PC-9 (cell line): ENCODE measurements around the gene MCM9. TPM values are rescaled to one million over a fixed set of nuclear protein-coding genes. Genes with fewer than 3 reads are reported as not detected.

Experiments
- BruUV-seq: library from RNA; stranded (reverse); fragments of 400-500 nt; replicated peaks from 2 replicates; lab custom pipeline; 2021; lab: Mats Ljungman, UMichigan
- CTCF ChIA-PET: fragments of 300-600 bp; sonication (Branson Sonifier 250); formaldehyde crosslinking; loops from one replicate; lab custom pipeline; 2022; ENCODE audit warnings: antibody characterized with exemption; lab: Charles Lee
- POLR2A ChIA-PET: fragments of 300-600 bp; sonication (Branson Sonifier 250); formaldehyde crosslinking; loops from one replicate; lab custom pipeline; 2022; ENCODE audit warnings: antibody characterized with exemption; ENCODE audit not compliant: unreplicated experiment; lab: Charles Lee
- DNase-seq, 2 experiments: peaks; one replicate each; pipeline versions ENCODE4 v3.0.0 to v3.0.0-alpha.2; 2015 to 2022; ENCODE audit warnings: mixed read lengths in 1 of 2
- H2AFZ ChIP-seq: fragments of 200-600 bp; sonication (generic); 2 replicates; pipeline ENCODE4 v1.8.1; 2017; ENCODE audit warnings: antibody characterized with exemption
- H3F3A ChIP-seq: fragments of 200-600 bp; sonication (generic); 2 replicates; pipeline ENCODE4 v1.8.1; 2017; ENCODE audit warnings: antibody characterized with exemption, mild to moderate bottlenecking, low read depth; ENCODE audit not compliant: insufficient read depth
- H3K27ac ChIP-seq: fragments of 200-600 bp; sonication (generic); 2 replicates; pipeline ENCODE4 v1.6.1; 2016; ENCODE audit warnings: mixed run types
- H3K27me3 ChIP-seq: fragments of 200-600 bp; sonication (generic); 2 replicates; pipeline ENCODE4 v1.6.1; 2016; ENCODE audit warnings: low read depth, mixed run types; ENCODE audit not compliant: insufficient read depth
- H3K36me3 ChIP-seq: fragments of 200-600 bp; sonication (generic); 2 replicates; pipeline ENCODE4 v1.6.1; 2016; ENCODE audit warnings: low read depth, mixed run types
- H3K4me1 ChIP-seq: fragments of 200-600 bp; sonication (generic); replicated peaks from 2 replicates; pipeline ENCODE4 v1.6.1; 2016; ENCODE audit warnings: mixed run types; ENCODE audit not compliant: insufficient read depth
- H3K4me2 ChIP-seq: fragments of 200-600 bp; sonication (generic); 2 replicates; pipeline ENCODE4 v1.6.1; 2017; ENCODE audit warnings: mixed run types
- H3K4me3 ChIP-seq: fragments of 200-600 bp; sonication (generic); 2 replicates; pipeline ENCODE4 v1.6.1; 2016; ENCODE audit warnings: mixed run types
- H3K79me2 ChIP-seq: fragments of 200-600 bp; sonication (generic); 2 replicates; pipeline ENCODE4 v1.6.1; 2017; ENCODE audit warnings: low read depth, mixed run types
- H3K9me2 ChIP-seq: fragments of 200-600 bp; sonication (generic); 2 replicates; pipeline ENCODE4 v1.8.1; 2017; ENCODE audit warnings: mild to moderate bottlenecking; ENCODE audit not compliant: insufficient read depth
- H3K9me3 ChIP-seq: fragments of 200-600 bp; sonication (generic); 2 replicates; pipeline ENCODE4 v1.8.1; 2016; ENCODE audit warnings: low read depth; ENCODE audit not compliant: insufficient read depth
- H4K20me1 ChIP-seq: fragments of 200-600 bp; sonication (generic); 2 replicates; pipeline ENCODE4 v1.8.1; 2017; ENCODE audit not compliant: insufficient read depth
- CTCF ChIP-seq: fragments of 200-600 bp; sonication (generic); conservative IDR thresholded peaks from 2 replicates; pipeline ENCODE4 v1.6.1; 2017; ENCODE audit warnings: mixed run types, antibody characterized with exemption, mild to moderate bottlenecking, moderate library complexity
- EZH2 ChIP-seq: fragments of 200-600 bp; sonication (generic); IDR thresholded peaks from 2 replicates; pipeline ENCODE4 v1.8.0; 2017; ENCODE audit warnings: antibody characterized with exemption, low read depth
- intact Hi-C: fragments of 100-400 bp; cut with micrococcal nuclease; formaldehyde crosslinking; loops from one replicate; pipeline ENCODE4 v1.10.0; 2022; ENCODE audit not compliant: unreplicated experiment
- total RNA-seq: library from RNA; stranded (reverse); gene quantifications from 2 replicates; pipeline ENCODE4 v1.2.3, GENCODE V29; 2021

Gene MCM9
- total RNA-seq, 1 experiment from 2014 or later: 18.1 TPM

- H3K79me2 ChIP-seq: peaks cover 65% of the 10 kb centered on the region
- H3K36me3 ChIP-seq: peaks cover 35% of the 10 kb centered on the region
- POLR2A ChIA-PET: interaction anchor here (0.5 kb wide), 1 partner anchor 283 kb away, joined by 8 read pairs; the partner anchor contains the start of gene CEP85L
- H3F3A ChIP-seq: peaks cover 38% of the 10 kb centered on the region
- H3K4me3 ChIP-seq: peak overlapping the region; percentile 77
- no peak overlapping the region for H3K27ac ChIP-seq
- no peak overlapping the region; the same call in 1 of the 2 replicates for H2AFZ ChIP-seq
- DNase-seq: no peak
- H3K9me3 ChIP-seq: peaks cover 4% of the 10 kb centered on the region; the same call in 1 of the 2 replicates
- peak overlapping the region; percentile 83 for H3K4me2 ChIP-seq
- intact Hi-C loops: loop anchor here (1.0 kb wide), 1 partner anchor 40 kb away; the partner anchor contains the start of gene ASF1A
- CTCF ChIA-PET: no interaction called here
- TF ChIP-seq CTCF: no peak
- TF ChIP-seq EZH2: no peak
- peaks cover 44% of the 10 kb centered on the region for H3K4me1 ChIP-seq
- no peaks in the 10 kb centered on the region for H3K27me3 ChIP-seq
- no peaks in the 10 kb centered on the region for H4K20me1 ChIP-seq
- H3K9me2 ChIP-seq: no peaks in the 10 kb centered on the region
- no TSS peak for BruUV-seq
Observed at GRCh38 chr6:118933855-118934460, 1.0 kb downstream of the MCM9 start.

- H3K9me3 ChIP-seq: no peaks in the 10 kb centered on the region
- CTCF ChIA-PET: no interaction called here
- 0 out of 2 replicates have a peak overlapping the region, but pooled peaks have one; percentile 0 for H3K4me2 ChIP-seq
- no peak overlapping the region for H2AFZ ChIP-seq
- no peak overlapping the region for H3K27ac ChIP-seq
- H4K20me1 ChIP-seq: no peaks in the 10 kb centered on the region
- TF ChIP-seq CTCF (no peak), EZH2 (no peak)
- POLR2A ChIA-PET: no interaction called here
- H3K4me1 ChIP-seq: peaks cover 44% of the 10 kb centered on the region
- H3F3A ChIP-seq: peaks cover 38% of the 10 kb centered on the region
- no peaks in the 10 kb centered on the region for H3K9me2 ChIP-seq
- peaks cover 37% of the 10 kb centered on the region for H3K36me3 ChIP-seq
- H3K79me2 ChIP-seq: peaks cover 69% of the 10 kb centered on the region
- H3K4me3 ChIP-seq: no peak overlapping the region
- intact Hi-C loops: no loop called here
- DNase-seq: no peak
- no peaks in the 10 kb centered on the region for H3K27me3 ChIP-seq
- BruUV-seq: no TSS peak
Observed at GRCh38 chr6:118932421-118932820, 2.5 kb downstream of the MCM9 start.

- H3K4me2 ChIP-seq: peak overlapping the region; percentile 40
Observed at GRCh38 chr6:118931436-118931835, 3.5 kb downstream of the MCM9 start.

More at GRCh38 chr6:118931436-118931835, 3.5 kb downstream of the MCM9 start:
- Histone ChIP-seq H4K20me1 (no peaks in the 10 kb centered on the region), H3F3A (peaks cover 38% of the 10 kb centered on the region), H3K9me3 (no peaks in the 10 kb centered on the region), H3K9me2 (no peaks in the 10 kb centered on the region), H2AFZ (no peak overlapping the region), H3K27ac (peak overlapping the region; percentile 17; the same call in 1 of the 2 replicates), H3K36me3 (peaks cover 37% of the 10 kb centered on the region), H3K4me3 (no peak overlapping the region), H3K79me2 (peaks cover 63% of the 10 kb centered on the region), H3K4me1 (peaks cover 44% of the 10 kb centered on the region), H3K27me3 (no peaks in the 10 kb centered on the region)
- CTCF ChIA-PET: no interaction called here
- peak; percentile 4 to 94 for DNase-seq
- no TSS peak for BruUV-seq
- POLR2A ChIA-PET: no interaction called here
- no peak for TF ChIP-seq CTCF
- no peak for TF ChIP-seq EZH2
- intact Hi-C loops: no loop called here
